Neural cell (in vitro differentiated cells): ENCODE results near the gene OR6C70. TPM values are rescaled to one million over a fixed set of nuclear protein-coding genes. Genes with fewer than 3 reads are reported as not detected.

Experiments used
- H2AFZ ChIP-seq: fragments of 200-600, 300-800 bp; sonication (generic), shearing (Covaris generic); 2 replicates; pipeline ENCODE4 v1.6.0; 2014; ENCODE audit warnings: low read depth, mild to moderate bottlenecking, antibody characterized with exemption, low read length, moderate library complexity
- H3F3A ChIP-seq: fragments of 200-600 bp; shearing (Covaris generic); 2 replicates; pipeline ENCODE4 v1.6.1; 2016; ENCODE audit warnings: mild to moderate bottlenecking, moderate library complexity, mixed read lengths, antibody characterized with exemption, low read length; ENCODE audit not compliant: insufficient read depth, poor library complexity, severe bottlenecking
- H3K27ac ChIP-seq: fragments of 200-600, 300-800 bp; sonication (generic), shearing (Covaris generic); 2 replicates; pipeline ENCODE4 v1.5.1; 2014; ENCODE audit warnings: mild to moderate bottlenecking, low read length, moderate library complexity
- H3K27me3 ChIP-seq: fragments of 300-800, 200-600 bp; sonication (generic), shearing (Covaris generic); 2 replicates; pipeline ENCODE4 v1.6.0; 2014; ENCODE audit warnings: mild to moderate bottlenecking, low read depth, low read length, moderate library complexity; ENCODE audit not compliant: insufficient read depth
- H3K36me3 ChIP-seq: fragments of 300-800, 200-600 bp; sonication (generic), shearing (Covaris generic); 2 replicates; pipeline ENCODE4 v1.5.1; 2014; ENCODE audit warnings: mild to moderate bottlenecking, antibody characterized with exemption, low read length, moderate library complexity; ENCODE audit not compliant: insufficient read depth
- H3K4me2 ChIP-seq: fragments of 300-800, 200-600 bp; sonication (generic), shearing (Covaris generic); 2 replicates; pipeline ENCODE4 v1.6.0; 2014; ENCODE audit warnings: mild to moderate bottlenecking, low read length
- H3K4me3 ChIP-seq: fragments of 300-800, 200-600 bp; sonication (generic), shearing (Covaris generic); 2 replicates; pipeline ENCODE4 v1.5.1; 2014; ENCODE audit warnings: mild to moderate bottlenecking, low read length, moderate library complexity
- H3K79me2 ChIP-seq: fragments of 200-600 bp; shearing (Covaris generic); replicated peaks from 2 replicates; pipeline ENCODE4 v1.6.0; 2014; ENCODE audit warnings: mild to moderate bottlenecking, low read length, moderate library complexity; ENCODE audit not compliant: insufficient read depth
- H3K9ac ChIP-seq: fragments of 300-800, 200-600 bp; sonication (generic), shearing (Covaris generic); 2 replicates; pipeline ENCODE4 v1.6.1; 2016; ENCODE audit warnings: mild to moderate bottlenecking, low read length, mixed read lengths
- H3K9me2 ChIP-seq: fragments of 200-600 bp; shearing (Covaris generic); 2 replicates; pipeline ENCODE4 v1.6.1; 2016; ENCODE audit warnings: mild to moderate bottlenecking, low read length, mixed read lengths; ENCODE audit not compliant: insufficient read depth
- H3K9me3 ChIP-seq: fragments of 200-600, 300-800 bp; sonication (generic), shearing (Covaris generic); 2 replicates; pipeline ENCODE4 v1.6.1; 2016; ENCODE audit warnings: mild to moderate bottlenecking, mixed run types, low read length, moderate library complexity, mixed read lengths
- H4K20me1 ChIP-seq: fragments of 200-600 bp; shearing (Covaris generic); 2 replicates; pipeline ENCODE4 v1.6.1; 2016; ENCODE audit warnings: mild to moderate bottlenecking, mixed run types; ENCODE audit not compliant: insufficient read depth
- EP300 ChIP-seq: fragments of 450-650 bp; conservative IDR thresholded peaks from 2 replicates; pipeline ENCODE4 v1.6.1; 2014; ENCODE audit warnings: antibody characterized with exemption, mild to moderate bottlenecking, moderate library complexity; ENCODE audit not compliant: poor library complexity, severe bottlenecking
- EZH2 ChIP-seq: fragments of 200-600, 300-800 bp; shearing (Covaris generic), sonication (generic); IDR thresholded peaks from 2 replicates; pipeline ENCODE4 v1.6.1; 2014; ENCODE audit warnings: antibody characterized with exemption, low read length, borderline replicate concordance, mild to moderate bottlenecking; ENCODE audit not compliant: insufficient read depth, poor library complexity, severe bottlenecking
- MXI1 ChIP-seq: fragments of 450-650 bp; conservative IDR thresholded peaks from 2 replicates; pipeline ENCODE4 v1.6.1; 2014; ENCODE audit warnings: antibody characterized with exemption, mild to moderate bottlenecking; ENCODE audit not compliant: poor library complexity, severe bottlenecking
- POLR2AphosphoS5 ChIP-seq: IDR thresholded peaks from 2 replicates; pipeline ENCODE4 v1.6.1; 2012
- RAD21 ChIP-seq: fragments of 450-650 bp; conservative IDR thresholded peaks from 2 replicates; pipeline ENCODE4 v1.6.1; 2014; ENCODE audit warnings: antibody characterized with exemption, mild to moderate bottlenecking, moderate library complexity
- SMC3 ChIP-seq: fragments of 450-650 bp; conservative IDR thresholded peaks from 2 replicates; pipeline ENCODE4 v1.6.1; 2014; ENCODE audit warnings: antibody characterized with exemption, mild to moderate bottlenecking, moderate library complexity; ENCODE audit not compliant: poor library complexity
- TAF1 ChIP-seq: IDR thresholded peaks from 2 replicates; pipeline ENCODE4 v1.6.1; 2012; ENCODE audit warnings: low read depth
- polyA plus RNA-seq: library from polyadenylated mRNA; depleted of rRNA; stranded (reverse); fragments of >200 nt; gene quantifications from 2 replicates; pipeline ENCODE4 v1.2.3, GENCODE V29; 2014
- TF ChIP-seq, protein P1 (sequence below): fragments of 450-650 bp; IDR thresholded peaks from 2 replicates; pipeline ENCODE4 v1.5.1; 2014; ENCODE audit warnings: antibody characterized with exemption, mild to moderate bottlenecking, moderate library complexity; ENCODE audit not compliant: poor library complexity, severe bottlenecking
- TF ChIP-seq, protein P2 (sequence below): IDR thresholded peaks from 2 replicates; pipeline ENCODE4 v1.6.1; 2012; ENCODE audit warnings: borderline replicate concordance

Gene OR6C70
- polyA plus RNA-seq, 1 donor from 2014 or later, result not detected

DNA sequence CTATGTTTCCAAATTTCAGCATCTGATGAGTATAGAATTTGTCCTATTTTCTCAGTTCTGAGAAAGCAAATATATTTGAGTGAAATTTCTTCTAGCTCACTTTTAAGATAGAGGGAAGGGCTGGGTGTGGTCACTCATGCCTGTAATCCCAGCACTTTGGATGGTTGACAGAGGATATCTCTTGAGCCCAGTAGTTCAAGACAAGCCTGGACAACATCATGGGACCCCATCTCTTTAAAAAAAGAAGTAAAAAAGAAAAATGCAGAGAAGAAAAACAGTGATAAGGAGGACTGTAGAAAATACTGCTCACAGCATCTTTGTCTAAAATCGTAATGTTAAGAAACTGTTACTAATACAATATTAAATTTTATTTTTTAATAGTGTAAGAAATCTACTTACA, 2.3 kb upstream of the OR6C70 start:
- H3K9me3 ChIP-seq, result no peaks in the 10 kb centered on the region
- H3K79me2 ChIP-seq, result no peaks in the 10 kb centered on the region
- H4K20me1 ChIP-seq, result no peaks in the 10 kb centered on the region
- H2AFZ ChIP-seq, result no peak overlapping the region
- no peaks in the 10 kb centered on the region for H3F3A ChIP-seq
- no peaks in the 10 kb centered on the region for H3K36me3 ChIP-seq
- H3K9me2 ChIP-seq, result no peaks in the 10 kb centered on the region
- no peaks in the 10 kb centered on the region for H3K27me3 ChIP-seq
- H3K9ac ChIP-seq, result no peak overlapping the region
- TF ChIP-seq RAD21, result no peak
- no peak for TF ChIP-seq POLR2AphosphoS5
- no peak for TF ChIP-seq EZH2
- TF ChIP-seq SMC3, result no peak
- no peak for TF ChIP-seq MXI1
- TF ChIP-seq, protein P1, sequence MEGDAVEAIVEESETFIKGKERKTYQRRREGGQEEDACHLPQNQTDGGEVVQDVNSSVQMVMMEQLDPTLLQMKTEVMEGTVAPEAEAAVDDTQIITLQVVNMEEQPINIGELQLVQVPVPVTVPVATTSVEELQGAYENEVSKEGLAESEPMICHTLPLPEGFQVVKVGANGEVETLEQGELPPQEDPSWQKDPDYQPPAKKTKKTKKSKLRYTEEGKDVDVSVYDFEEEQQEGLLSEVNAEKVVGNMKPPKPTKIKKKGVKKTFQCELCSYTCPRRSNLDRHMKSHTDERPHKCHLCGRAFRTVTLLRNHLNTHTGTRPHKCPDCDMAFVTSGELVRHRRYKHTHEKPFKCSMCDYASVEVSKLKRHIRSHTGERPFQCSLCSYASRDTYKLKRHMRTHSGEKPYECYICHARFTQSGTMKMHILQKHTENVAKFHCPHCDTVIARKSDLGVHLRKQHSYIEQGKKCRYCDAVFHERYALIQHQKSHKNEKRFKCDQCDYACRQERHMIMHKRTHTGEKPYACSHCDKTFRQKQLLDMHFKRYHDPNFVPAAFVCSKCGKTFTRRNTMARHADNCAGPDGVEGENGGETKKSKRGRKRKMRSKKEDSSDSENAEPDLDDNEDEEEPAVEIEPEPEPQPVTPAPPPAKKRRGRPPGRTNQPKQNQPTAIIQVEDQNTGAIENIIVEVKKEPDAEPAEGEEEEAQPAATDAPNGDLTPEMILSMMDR, result no peak
- no peak for TF ChIP-seq EP300
- TF ChIP-seq, protein P2, sequence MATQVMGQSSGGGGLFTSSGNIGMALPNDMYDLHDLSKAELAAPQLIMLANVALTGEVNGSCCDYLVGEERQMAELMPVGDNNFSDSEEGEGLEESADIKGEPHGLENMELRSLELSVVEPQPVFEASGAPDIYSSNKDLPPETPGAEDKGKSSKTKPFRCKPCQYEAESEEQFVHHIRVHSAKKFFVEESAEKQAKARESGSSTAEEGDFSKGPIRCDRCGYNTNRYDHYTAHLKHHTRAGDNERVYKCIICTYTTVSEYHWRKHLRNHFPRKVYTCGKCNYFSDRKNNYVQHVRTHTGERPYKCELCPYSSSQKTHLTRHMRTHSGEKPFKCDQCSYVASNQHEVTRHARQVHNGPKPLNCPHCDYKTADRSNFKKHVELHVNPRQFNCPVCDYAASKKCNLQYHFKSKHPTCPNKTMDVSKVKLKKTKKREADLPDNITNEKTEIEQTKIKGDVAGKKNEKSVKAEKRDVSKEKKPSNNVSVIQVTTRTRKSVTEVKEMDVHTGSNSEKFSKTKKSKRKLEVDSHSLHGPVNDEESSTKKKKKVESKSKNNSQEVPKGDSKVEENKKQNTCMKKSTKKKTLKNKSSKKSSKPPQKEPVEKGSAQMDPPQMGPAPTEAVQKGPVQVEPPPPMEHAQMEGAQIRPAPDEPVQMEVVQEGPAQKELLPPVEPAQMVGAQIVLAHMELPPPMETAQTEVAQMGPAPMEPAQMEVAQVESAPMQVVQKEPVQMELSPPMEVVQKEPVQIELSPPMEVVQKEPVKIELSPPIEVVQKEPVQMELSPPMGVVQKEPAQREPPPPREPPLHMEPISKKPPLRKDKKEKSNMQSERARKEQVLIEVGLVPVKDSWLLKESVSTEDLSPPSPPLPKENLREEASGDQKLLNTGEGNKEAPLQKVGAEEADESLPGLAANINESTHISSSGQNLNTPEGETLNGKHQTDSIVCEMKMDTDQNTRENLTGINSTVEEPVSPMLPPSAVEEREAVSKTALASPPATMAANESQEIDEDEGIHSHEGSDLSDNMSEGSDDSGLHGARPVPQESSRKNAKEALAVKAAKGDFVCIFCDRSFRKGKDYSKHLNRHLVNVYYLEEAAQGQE, result no peak
- no peak for TF ChIP-seq TAF1
- no peak overlapping the region for H3K4me3 ChIP-seq
- H3K27ac ChIP-seq, result no peak overlapping the region
- no peak overlapping the region for H3K4me2 ChIP-seq

GRCh38 chr12:55469291-55469690, 647 bp downstream of the OR6C70 start:
- Histone ChIP-seq H2AFZ (no peak overlapping the region), H3K27ac (no peak overlapping the region), H3K4me2 (no peak overlapping the region), H3F3A (no peaks in the 10 kb centered on the region), H3K9me3 (no peaks in the 10 kb centered on the region), H3K9ac (no peak overlapping the region), H4K20me1 (no peaks in the 10 kb centered on the region), H3K9me2 (no peaks in the 10 kb centered on the region), H3K4me3 (no peak overlapping the region), H3K36me3 (no peaks in the 10 kb centered on the region), H3K79me2 (no peaks in the 10 kb centered on the region), H3K27me3 (no peaks in the 10 kb centered on the region)
- TF ChIP-seq MXI1, result no peak
- TF ChIP-seq, protein P1, result no peak
- TF ChIP-seq POLR2AphosphoS5, result no peak
- no peak for TF ChIP-seq EP300
- no peak for TF ChIP-seq RAD21
- TF ChIP-seq EZH2, result no peak
- TF ChIP-seq, protein P2, result no peak
- TF ChIP-seq TAF1, result no peak
- TF ChIP-seq SMC3, result no peak
